HG02763 (cell line): Measurements from ENCODE around the gene ACMSD.

Experiments used
- ATAC-seq: cut with Tn5 transposase; IDR thresholded peaks from one replicate; pipeline ENCODE4 v1.9.1; 2021; ENCODE audit warnings: mild to moderate bottlenecking, moderate library complexity; ENCODE audit not compliant: unreplicated experiment

ACMSD gene

DNA sequence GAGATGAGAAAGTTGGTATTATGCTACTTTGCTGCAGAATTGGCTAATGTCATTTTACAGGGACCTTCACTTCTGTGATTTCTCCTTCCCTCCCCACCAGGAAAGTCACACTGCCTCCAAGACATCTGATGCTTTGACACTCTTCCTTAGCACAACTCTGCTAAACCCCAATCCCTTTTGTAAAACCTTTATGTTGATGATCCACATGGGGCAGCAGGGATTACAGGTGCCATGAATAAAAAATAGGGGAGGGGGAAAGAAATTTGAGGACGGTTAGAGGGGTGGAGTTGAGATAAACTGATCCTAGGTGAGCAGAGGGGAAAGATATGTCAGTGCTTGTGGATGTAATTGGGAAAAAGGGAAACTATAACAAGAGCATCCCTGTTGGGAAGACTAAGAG is 106.6 kb downstream of the ACMSD start:
- no peak for ATAC-seq

DNA sequence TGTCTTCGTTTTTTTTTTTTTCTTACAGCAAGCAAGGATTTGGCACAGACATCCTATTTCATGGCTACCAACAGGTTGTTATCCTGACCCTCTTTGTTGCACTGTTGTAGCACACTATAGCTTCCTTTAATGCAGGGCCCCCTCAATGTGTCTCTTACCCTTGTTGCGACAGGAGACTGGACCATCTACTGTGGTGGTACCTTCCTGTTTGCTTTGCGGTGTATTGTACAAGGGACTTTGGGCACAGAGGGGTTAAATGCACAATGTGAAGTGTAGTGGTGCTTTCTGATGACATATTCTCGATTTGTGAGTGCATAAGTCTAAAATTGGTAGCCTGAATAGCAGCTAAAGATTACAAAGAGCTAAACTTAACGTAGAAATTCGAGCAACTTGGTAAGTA is 107.7 kb downstream of the ACMSD start:
- no peak for ATAC-seq

DNA sequence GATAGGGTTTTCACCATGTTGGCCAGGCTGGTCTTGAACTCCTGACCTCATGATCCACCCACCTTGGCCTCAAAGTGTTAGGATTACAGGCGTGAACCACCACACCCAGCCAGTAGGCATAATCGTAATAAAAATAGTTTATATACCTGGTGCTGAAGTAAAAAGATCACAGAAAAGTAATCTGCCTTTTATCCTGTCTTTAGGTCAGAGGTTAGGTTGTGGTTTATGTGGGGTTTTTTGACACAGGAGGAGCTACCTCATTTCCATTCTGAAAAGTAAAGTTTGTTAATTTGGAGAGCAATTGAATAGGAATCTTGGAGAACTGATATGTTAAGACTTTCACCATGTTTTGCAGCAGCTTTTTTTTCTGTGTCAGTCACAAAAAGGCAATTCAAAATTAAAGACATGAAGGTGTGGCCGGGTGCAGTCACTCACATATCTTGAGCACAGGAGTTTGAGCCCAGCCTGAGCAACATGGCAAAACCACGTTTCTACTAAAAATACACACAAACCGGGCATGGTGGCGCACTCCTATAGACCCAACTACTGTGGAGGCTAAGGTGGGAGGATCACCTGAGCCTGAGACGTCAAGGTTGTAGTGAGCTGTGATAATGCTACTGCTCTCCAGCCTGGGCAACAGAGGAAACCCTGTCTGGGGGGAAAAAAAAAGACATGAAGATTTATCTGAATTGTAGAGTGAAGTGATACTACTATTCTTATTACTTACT is 111.7 kb downstream of the ACMSD start:
- ATAC-seq = no peak

DNA sequence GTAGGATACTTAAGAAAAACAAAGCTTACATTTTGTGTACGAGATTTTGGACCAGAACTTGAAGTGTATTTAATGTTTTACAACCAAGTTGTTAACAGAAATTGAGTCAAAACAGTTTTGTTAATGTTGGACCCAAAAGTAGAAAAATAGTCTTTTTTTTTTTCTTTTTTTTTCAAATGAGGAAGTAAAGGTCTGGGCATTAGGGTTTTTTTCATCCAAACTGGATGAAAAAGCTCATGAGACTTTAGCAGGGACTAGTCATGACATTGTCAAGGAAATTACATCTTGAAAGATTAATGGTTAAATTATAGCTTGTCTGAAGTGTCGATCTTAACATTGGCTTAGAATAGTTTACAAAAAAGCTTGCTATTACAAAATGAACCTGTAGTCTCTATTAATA is 112.5 kb downstream of the ACMSD start:
- no peak for ATAC-seq
